Left lung (tissue), 10 donors: Measurements from ENCODE around the gene CD2AP. TPM values are rescaled to one million over a fixed set of nuclear protein-coding genes. Genes with fewer than 3 reads are reported as not detected.
A peak's percentile ranks its signal among the peaks of the same experiment; 100 is the strongest.

Source experiments
- ATAC-seq: fragments of 200-7000 bp; cut with Tn5 transposase; one replicate; pipeline ENCODE4 v1.9.1; 2020; ENCODE audit warnings: moderate library complexity
- DNase-seq, 4 donors: peaks; one replicate each; pipeline ENCODE4 v3.0.0-alpha.2; 2013 to 2020
- H3K27ac ChIP-seq, 2 donors: fragments of 200-600 bp; sonication (generic) in 1 of 2; one replicate each; pipeline versions ENCODE4 v1.5.0 to v1.8.0; 2020 to 2021
- H3K27me3 ChIP-seq, 2 donors: fragments of 200-600 bp; sonication (generic) in 1 of 2; one replicate each; pipeline versions ENCODE4 v1.5.0 to v1.8.0; 2020 to 2021
- H3K36me3 ChIP-seq, 2 donors: fragments of 200-600 bp; sonication (generic) in 1 of 2; one replicate each; pipeline versions ENCODE4 v1.5.0 to v1.8.0; 2020 to 2021
- H3K4me1 ChIP-seq, 2 donors: fragments of 200-600 bp; one replicate each; pipeline ENCODE4 v1.8.0; 2021
- H3K4me3 ChIP-seq, 2 donors: fragments of 200-600 bp; sonication (generic) in 1 of 2; one replicate each; pipeline versions ENCODE4 v1.5.0 to v1.8.0; 2020 to 2021; ENCODE audit warnings: mild to moderate bottlenecking in 1 of 2
- H3K9me3 ChIP-seq, 2 donors: fragments of 200-600 bp; sonication (generic) in 1 of 2; one replicate each; pipeline versions ENCODE4 v1.5.0 to v1.8.0; 2020 to 2021
- CTCF ChIP-seq, 2 donors: fragments of 200-600 bp; sonication (generic) in 1 of 2; IDR thresholded peaks; one replicate each; pipeline versions ENCODE4 v1.5.0 to v1.8.0; 2021; ENCODE audit warnings: antibody characterized with exemption in 2 of 2
- intact Hi-C, 2 donors: fragments of 100-400 bp; cut with DNase I; formaldehyde crosslinking; loops; one replicate each; pipeline versions ENCODE4 v1.11.2 to v1.14.2; 2022
- polyA plus RNA-seq, 6 donors: library from polyadenylated mRNA; unstranded; fragments of 120-200 nt; gene quantifications; one replicate each; pipeline ENCODE4 v1.2.1, GENCODE V29; 2013; ENCODE audit not compliant: insufficient read length in 6 of 6
- total RNA-seq, 2 donors: library from RNA; stranded (reverse); fragmentation: NEBNext Ultra II Directional; extraction: Animal tissue kit (Norgen Biotek cat#: 25700); gene quantifications; one replicate each; pipeline ENCODE4 v1.2.1, GENCODE V29; 2021
- donor health status: DM: no; HTN: yes; CAD: no.
- donor health status: DM: no; HTN: no; CAD: no.

Gene CD2AP
- total and polyA plus RNA-seq, 8 donors, result 36.6 to 46.0 (median 42.5) TPM

- no peak overlapping the region for H3K4me3 ChIP-seq
- intact Hi-C loops, result no loop called here
- peaks cover 0 to 50% of the 10 kb centered on the region in 2 donors for H3K36me3 ChIP-seq
- TF ChIP-seq CTCF (IDR thresholded peaks at IDR 0.05), result no peak
- H3K27ac ChIP-seq, result no peak overlapping the region
- DNase-seq (peak in 1 of 4 donors; percentile 63), ATAC-seq (peak; percentile 82)
- H3K4me1 ChIP-seq, result no peaks in the 10 kb centered on the region
- no peaks in the 10 kb centered on the region for H3K9me3 ChIP-seq
- H3K27me3 ChIP-seq, result no peaks in the 10 kb centered on the region
Measured at GRCh38 chr6:47595785-47596184, 118.2 kb downstream of the CD2AP start.

- no peak for ATAC-seq
- intact Hi-C loops, result no loop called here
- H3K27me3 ChIP-seq, result no peaks in the 10 kb centered on the region
- H3K9me3 ChIP-seq, result no peaks in the 10 kb centered on the region
- DNase-seq, result no peak
- peaks cover 0 to 33% of the 10 kb centered on the region in 2 donors for H3K36me3 ChIP-seq
- no peaks in the 10 kb centered on the region for H3K4me1 ChIP-seq
- H3K4me3 ChIP-seq, result no peak overlapping the region
- TF ChIP-seq CTCF (IDR thresholded peaks at IDR 0.05), result no peak
- H3K27ac ChIP-seq, result no peak overlapping the region
Measured at GRCh38 chr6:47598367-47598766, 120.8 kb downstream of the CD2AP start.

GRCh38 chr6:47599512-47599911, 121.9 kb downstream of the CD2AP start:
- DNase-seq (no peak), ATAC-seq (no peak)
- Histone ChIP-seq H3K4me1 (no peaks in the 10 kb centered on the region), H3K27ac (no peak overlapping the region), H3K9me3 (no peaks in the 10 kb centered on the region), H3K4me3 (no peak overlapping the region), H3K27me3 (no peaks in the 10 kb centered on the region), H3K36me3 (peaks cover 0 to 33% of the 10 kb centered on the region in 2 donors)
- intact Hi-C loops, result no loop called here
- TF ChIP-seq CTCF (IDR thresholded peaks at IDR 0.05), result no peak

- intact Hi-C loops, result no loop called here
- no peak for DNase-seq
- no peak for ATAC-seq
Measured at GRCh38 chr6:47603227-47603626, 125.6 kb downstream of the CD2AP start.

GRCh38 chr6:47603995-47604394, 126.4 kb downstream of the CD2AP start:
- no peak for TF ChIP-seq CTCF (IDR thresholded peaks at IDR 0.05)
- H3K4me1 ChIP-seq, result no peaks in the 10 kb centered on the region
- H3K4me3 ChIP-seq, result no peak overlapping the region
- intact Hi-C loops, result no loop called here
- no peaks in the 10 kb centered on the region for H3K27me3 ChIP-seq
- H3K27ac ChIP-seq, result no peak overlapping the region
- ATAC-seq (peak; percentile 30), DNase-seq (peak in 1 of 4 donors; percentile 4)
- peaks cover 0 to 36% of the 10 kb centered on the region in 2 donors for H3K36me3 ChIP-seq
- H3K9me3 ChIP-seq, result no peaks in the 10 kb centered on the region

More at GRCh38 chr6:47603227-47603626, 125.6 kb downstream of the CD2AP start:
- no peak overlapping the region for H3K27ac ChIP-seq
- no peaks in the 10 kb centered on the region for H3K9me3 ChIP-seq
- H3K4me1 ChIP-seq, result no peaks in the 10 kb centered on the region
- TF ChIP-seq CTCF (IDR thresholded peaks at IDR 0.05), result no peak
- H3K27me3 ChIP-seq, result no peaks in the 10 kb centered on the region
- peaks cover 0 to 30% of the 10 kb centered on the region in 2 donors for H3K36me3 ChIP-seq
- no peak overlapping the region for H3K4me3 ChIP-seq
